ENCODE measurements around the gene OR13G1. TPM values are rescaled to one million over a fixed set of nuclear protein-coding genes. Genes with fewer than 3 reads are reported as not detected.

The OR13G1 gene
- total RNA-seq, 4 donors from 2014 or later: not detected

DNA sequence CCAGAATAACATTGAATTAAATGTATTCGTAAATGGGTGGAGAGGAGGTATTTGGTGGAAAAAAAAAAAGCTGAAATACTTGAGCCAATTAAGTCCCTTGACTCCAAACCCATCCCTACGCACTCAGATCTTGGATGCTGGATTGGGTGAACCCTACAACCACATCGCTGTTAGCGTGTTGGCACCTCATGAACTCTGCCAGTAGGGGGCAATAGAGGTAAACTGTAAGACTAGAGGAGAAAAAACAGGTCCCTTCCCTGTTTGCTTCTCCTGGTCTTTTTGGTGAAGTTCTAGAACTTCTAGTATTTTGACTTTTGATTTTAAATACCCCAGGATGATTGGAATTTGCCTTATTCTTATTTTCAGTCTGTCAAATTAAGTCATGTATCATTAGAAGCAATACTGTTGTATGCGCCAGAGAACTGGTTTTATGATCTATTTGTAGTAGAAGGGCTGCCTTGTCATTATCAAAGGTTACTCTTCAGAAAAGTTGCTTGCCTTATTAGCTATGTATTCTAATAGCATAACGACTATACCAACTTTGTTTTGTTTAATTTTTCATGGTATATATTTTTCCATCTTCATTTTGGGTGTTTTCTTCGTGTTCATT lies 1.9 kb upstream of the OR13G1 start:
- 34 to 36% methylated on average over 7 of the region's 7 CpGs for WGBS, 2 donors
- H3K4me1 ChIP-seq: no peaks in the 10 kb centered on the region
- H3K4me3 ChIP-seq: no peak overlapping the region
- no peaks in the 10 kb centered on the region for H3K9me3 ChIP-seq
- TF ChIP-seq, protein P1, sequence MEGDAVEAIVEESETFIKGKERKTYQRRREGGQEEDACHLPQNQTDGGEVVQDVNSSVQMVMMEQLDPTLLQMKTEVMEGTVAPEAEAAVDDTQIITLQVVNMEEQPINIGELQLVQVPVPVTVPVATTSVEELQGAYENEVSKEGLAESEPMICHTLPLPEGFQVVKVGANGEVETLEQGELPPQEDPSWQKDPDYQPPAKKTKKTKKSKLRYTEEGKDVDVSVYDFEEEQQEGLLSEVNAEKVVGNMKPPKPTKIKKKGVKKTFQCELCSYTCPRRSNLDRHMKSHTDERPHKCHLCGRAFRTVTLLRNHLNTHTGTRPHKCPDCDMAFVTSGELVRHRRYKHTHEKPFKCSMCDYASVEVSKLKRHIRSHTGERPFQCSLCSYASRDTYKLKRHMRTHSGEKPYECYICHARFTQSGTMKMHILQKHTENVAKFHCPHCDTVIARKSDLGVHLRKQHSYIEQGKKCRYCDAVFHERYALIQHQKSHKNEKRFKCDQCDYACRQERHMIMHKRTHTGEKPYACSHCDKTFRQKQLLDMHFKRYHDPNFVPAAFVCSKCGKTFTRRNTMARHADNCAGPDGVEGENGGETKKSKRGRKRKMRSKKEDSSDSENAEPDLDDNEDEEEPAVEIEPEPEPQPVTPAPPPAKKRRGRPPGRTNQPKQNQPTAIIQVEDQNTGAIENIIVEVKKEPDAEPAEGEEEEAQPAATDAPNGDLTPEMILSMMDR (IDR thresholded peaks at IDR 0.05): peak in 5 of 6 experiments; percentile 7 to 62 (median 48)
- TF ChIP-seq POLR2A (IDR thresholded peaks at IDR 0.05): no peak
- intact Hi-C loops (cut with DNase I): no loop called here
- no peaks in the 10 kb centered on the region for H3K27me3 ChIP-seq
- DNase-seq: no peak
- H3K36me3 ChIP-seq: no peaks in the 10 kb centered on the region
- H3K27ac ChIP-seq: no peak overlapping the region

DNA sequence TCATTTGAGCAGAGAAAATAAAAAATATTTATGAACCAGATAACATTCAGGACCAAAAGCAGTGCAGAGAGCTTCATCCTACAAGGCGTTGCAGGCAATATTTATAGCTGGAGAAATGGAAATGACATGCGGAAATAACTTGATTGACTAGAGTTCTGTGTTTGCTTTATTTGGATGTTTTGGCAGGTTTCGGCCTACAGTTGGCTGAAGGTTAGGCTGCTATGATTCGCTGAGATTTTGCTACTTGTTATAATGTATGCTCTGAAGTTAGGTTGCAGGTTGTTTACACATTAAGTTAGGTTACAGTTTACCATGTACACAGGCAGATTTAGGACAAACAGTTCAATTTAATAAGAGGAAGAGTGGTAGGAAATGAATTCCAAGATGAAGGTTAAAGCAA lies 632 bp upstream of the OR13G1 start:
- no peak for DNase-seq
- no peak overlapping the region for H3K27ac ChIP-seq
- no peaks in the 10 kb centered on the region for H3K36me3 ChIP-seq
- TF ChIP-seq POLR2A (IDR thresholded peaks at IDR 0.05): no peak
- TF ChIP-seq, protein P1 (IDR thresholded peaks at IDR 0.05): no peak
- 63 to 73% methylated on average over 4 of the region's 4 CpGs for WGBS, 2 donors
- no peaks in the 10 kb centered on the region for H3K4me1 ChIP-seq
- H3K27me3 ChIP-seq: no peaks in the 10 kb centered on the region
- intact Hi-C loops (cut with DNase I): no loop called here
- H3K9me3 ChIP-seq: no peaks in the 10 kb centered on the region
- no peak overlapping the region for H3K4me3 ChIP-seq

DNA sequence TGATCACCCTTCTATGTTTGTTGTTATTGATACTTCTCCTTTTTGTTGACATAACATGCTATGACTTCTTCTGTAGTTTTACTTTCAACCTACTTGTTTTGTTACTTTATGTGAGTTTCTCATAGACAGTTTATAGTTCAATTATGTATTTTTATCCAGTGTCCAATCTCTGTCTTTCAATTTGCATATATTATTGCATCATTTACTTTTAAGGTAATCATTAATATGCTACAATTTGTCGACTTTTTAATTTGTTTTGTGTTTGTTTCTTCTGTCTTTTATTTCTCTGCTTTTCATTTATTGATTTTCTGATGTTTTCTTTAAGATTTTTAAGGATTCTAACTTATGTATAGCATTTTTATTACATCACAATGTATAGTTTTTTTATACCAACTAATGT lies 10.3 kb downstream of the OR13G1 start:
- no peak overlapping the region for H3K27ac ChIP-seq
- DNase-seq: no peak
- H3K4me1 ChIP-seq: no peaks in the 10 kb centered on the region
- H3K36me3 ChIP-seq: no peaks in the 10 kb centered on the region
- H3K27me3 ChIP-seq: no peaks in the 10 kb centered on the region
- peaks cover 0 to 4% (median 0%) of the 10 kb centered on the region in 3 donors for H3K9me3 ChIP-seq
- H3K4me3 ChIP-seq: no peak overlapping the region
- no peak for TF ChIP-seq POLR2A (IDR thresholded peaks at IDR 0.05)
- TF ChIP-seq, protein P1 (IDR thresholded peaks at IDR 0.05): no peak
- WGBS, 2 donors: 25 to 36% methylated on average over 1 of the region's 1 CpG
- intact Hi-C loops (cut with DNase I): no loop called here

DNA sequence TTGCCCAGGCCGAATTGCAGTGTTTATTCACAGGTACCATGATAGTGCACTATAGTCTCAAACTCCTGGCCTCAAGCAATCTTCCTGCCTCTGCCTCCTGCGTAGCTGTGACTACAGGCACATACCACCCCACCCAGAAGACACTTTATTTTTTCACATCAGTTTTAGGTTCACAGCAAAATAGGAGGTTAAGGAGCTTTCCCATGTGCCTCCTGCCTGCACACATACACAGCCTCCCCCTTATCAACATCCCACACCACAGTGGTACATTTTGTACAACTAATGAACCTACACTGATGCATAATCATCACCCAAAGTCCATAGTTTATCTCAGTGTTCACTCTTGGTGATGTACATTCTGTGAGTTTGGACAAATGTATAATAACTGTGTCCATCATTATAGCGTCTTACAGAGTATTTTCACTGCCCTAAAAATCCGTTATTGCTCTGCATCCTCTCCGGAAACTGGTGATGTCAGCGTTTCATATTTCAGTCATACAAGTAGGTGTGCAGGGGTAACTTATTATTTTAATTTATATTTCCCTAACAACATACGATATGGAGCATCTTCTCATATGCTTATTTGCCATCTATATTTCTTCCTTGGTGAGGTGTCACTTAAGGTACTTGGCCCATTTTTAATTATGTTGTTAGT lies 23.2 kb downstream of the OR13G1 start:
- Histone ChIP-seq H3K27me3 (no peaks in the 10 kb centered on the region), H3K27ac (no peak overlapping the region), H3K4me1 (no peaks in the 10 kb centered on the region), H3K4me3 (no peak overlapping the region), H3K36me3 (no peaks in the 10 kb centered on the region), H3K9me3 (no peaks in the 10 kb centered on the region)
- no peak for DNase-seq
- TF ChIP-seq POLR2A (IDR thresholded peaks at IDR 0.05): no peak
- TF ChIP-seq, protein P1 (IDR thresholded peaks at IDR 0.05): no peak
- intact Hi-C loops (cut with DNase I): no loop called here
- 63 to 73% methylated on average over 7 of the region's 7 CpGs for WGBS, 2 donors

DNA sequence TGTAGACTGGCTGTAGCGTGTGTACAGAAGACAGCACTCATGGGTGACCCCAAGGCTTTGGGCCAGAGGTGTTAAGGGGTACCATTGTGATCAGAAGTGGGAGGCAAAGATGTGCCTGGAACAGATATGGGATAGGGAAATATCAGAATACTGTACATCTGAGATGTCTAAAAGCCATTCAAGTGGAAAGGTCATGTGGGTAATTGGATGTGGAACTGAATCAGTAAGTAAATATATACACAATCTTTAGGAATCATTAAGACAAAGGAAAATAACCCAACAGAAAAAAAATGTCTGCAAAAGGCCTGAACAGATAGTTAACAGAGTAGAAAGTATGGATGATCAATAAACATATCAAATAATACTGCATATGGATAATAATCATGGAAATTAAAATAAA lies 26.5 kb downstream of the OR13G1 start:
- Histone ChIP-seq H3K9me3 (no peaks in the 10 kb centered on the region), H3K27ac (no peak overlapping the region), H3K4me1 (no peaks in the 10 kb centered on the region), H3K27me3 (no peaks in the 10 kb centered on the region), H3K36me3 (no peaks in the 10 kb centered on the region), H3K4me3 (no peak overlapping the region)
- TF ChIP-seq, protein P1 (IDR thresholded peaks at IDR 0.05): no peak
- 60 to 61% methylated on average over 1 of the region's 1 CpG for WGBS, 2 donors
- intact Hi-C loops (cut with DNase I): no loop called here
- no peak for DNase-seq

Data from esophagus squamous epithelium (tissue), 5 donors.